GM19193 (cell line): ENCODE results near the gene SAMD9L.

ENCODE experiments used
- POLR2A ChIP-seq: IDR thresholded peaks from 4 replicates; pipeline ENCODE4 v1.6.1; 2011; ENCODE audit not compliant: insufficient read depth, insufficient read length; ENCODE audit errors: extremely low read depth

Gene SAMD9L

GRCh38 chr7:93148144-93148543, at the start of gene SAMD9L:
Gene SAMD9L, minus strand, starts transcription at chr7:93148385. Its CDS starts 12,414 bp downstream, at chr7:93135971.
- TF ChIP-seq POLR2A, result no peak

- TF ChIP-seq POLR2A, result no peak
Measured at GRCh38 chr7:93196336-93196735, 48.2 kb upstream of the SAMD9L start.

- TF ChIP-seq POLR2A, result no peak
Measured at GRCh38 chr7:93194386-93194785, 46.2 kb upstream of the SAMD9L start.

GRCh38 chr7:93188870-93189634, 40.9 kb upstream of the SAMD9L start:
- no peak for TF ChIP-seq POLR2A

GRCh38 chr7:93185303-93186027, 37.3 kb upstream of the SAMD9L start:
- no peak for TF ChIP-seq POLR2A

GRCh38 chr7:93179173-93179572, 31.0 kb upstream of the SAMD9L start:
- TF ChIP-seq POLR2A, result no peak

DNA sequence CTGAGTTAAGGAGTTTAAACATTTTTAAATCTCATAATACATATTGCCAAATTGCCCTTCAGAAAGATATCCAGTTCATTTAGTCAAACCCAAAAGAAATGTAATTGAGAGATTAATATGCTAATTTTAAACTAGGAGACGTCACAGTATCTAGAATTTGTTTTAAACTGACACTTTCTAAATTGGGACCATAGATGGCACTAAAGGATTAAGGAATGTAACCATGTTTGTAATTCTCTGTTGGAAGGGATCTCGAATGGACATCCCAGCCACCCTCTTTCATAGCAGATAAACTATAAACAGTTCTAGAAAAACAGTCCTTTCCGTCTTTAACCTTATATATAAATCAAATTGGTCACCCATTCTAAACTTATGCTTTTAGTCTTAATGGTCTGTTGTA, 30.0 kb upstream of the SAMD9L start:
- no peak for TF ChIP-seq POLR2A

GRCh38 chr7:93176992-93177580, 28.9 kb upstream of the SAMD9L start:
- TF ChIP-seq POLR2A, result no peak

DNA sequence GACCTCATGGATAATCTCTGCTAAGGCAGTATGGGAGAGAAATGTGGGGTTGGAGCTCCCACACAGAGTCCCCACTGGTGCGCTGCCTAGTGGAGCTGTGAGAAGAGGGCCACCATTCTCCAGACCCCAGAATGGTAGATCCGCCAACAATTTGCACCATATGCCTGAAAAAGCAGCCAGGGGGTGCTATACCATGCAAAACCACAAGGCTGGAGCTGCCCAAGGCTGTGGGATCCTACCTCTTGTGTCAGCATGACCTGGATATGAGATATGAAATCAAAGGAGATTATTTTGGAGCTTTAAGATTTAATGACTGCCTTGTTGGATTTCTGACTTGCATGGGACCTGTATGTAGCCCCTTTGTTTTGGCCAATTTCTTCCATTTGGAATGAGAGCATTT, 27.0 kb upstream of the SAMD9L start:
- no peak for TF ChIP-seq POLR2A

- TF ChIP-seq POLR2A, result no peak
Measured at GRCh38 chr7:93172683-93173082, 24.5 kb upstream of the SAMD9L start.

DNA sequence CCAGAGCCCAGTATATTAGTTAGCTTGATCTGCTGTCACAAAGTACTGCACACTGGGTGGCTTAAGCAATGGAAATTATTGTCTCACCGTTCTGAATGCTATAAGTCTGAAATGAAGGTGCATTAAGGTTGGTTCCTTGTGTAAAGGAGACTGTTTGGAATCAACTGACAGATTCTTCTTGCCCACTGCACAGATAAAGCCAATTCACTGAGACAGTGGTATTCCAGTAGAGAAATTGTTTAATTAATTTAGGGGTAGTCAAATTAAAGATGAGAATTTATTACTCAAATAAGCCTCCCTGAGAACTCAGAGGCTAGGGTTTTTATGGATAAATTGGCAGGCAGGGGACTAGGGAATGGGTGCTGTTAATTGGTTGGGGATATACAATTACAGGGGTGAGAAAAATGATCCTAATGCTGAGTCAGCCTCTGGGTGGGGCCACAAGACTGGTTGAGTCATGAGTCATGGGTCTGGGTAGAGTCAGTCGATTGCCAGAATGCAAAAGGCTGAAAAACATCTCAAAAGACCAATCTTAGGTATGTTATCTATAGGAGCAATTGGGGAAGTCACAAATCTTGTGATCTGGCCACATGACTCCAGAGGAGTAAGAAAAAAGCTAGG, 23.5 kb upstream of the SAMD9L start:
- no peak for TF ChIP-seq POLR2A

- no peak for TF ChIP-seq POLR2A
Measured at GRCh38 chr7:93165447-93165846, 17.3 kb upstream of the SAMD9L start.

GRCh38 chr7:93164766-93165165, 16.6 kb upstream of the SAMD9L start:
- TF ChIP-seq POLR2A, result no peak

DNA sequence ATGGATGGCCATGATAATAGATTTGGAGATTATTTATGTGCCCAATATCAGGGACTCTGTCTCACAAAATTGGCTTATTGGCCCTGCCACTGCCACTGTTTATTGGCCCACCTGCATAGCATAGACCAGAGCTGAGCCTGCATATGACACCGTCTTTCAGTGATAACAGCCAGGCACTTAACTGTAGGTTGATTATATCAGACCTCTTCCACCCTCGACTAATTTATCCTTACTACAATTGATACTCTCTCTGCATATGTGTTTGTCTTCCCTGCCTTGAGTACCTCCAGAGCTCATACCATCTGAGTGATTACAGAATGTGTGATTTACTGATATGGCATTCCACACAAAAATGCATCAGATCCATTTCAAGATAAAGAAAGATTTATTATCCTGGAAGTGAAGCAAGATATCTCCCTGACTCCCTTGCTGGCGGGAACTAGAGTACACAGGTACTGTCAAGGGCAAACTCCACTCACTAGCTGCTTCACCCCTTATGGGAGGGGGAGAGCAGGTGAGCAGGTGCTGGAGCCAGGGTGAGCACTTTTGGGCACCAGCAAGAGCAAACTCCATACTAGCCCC, 13.1 kb upstream of the SAMD9L start:
- no peak for TF ChIP-seq POLR2A

DNA sequence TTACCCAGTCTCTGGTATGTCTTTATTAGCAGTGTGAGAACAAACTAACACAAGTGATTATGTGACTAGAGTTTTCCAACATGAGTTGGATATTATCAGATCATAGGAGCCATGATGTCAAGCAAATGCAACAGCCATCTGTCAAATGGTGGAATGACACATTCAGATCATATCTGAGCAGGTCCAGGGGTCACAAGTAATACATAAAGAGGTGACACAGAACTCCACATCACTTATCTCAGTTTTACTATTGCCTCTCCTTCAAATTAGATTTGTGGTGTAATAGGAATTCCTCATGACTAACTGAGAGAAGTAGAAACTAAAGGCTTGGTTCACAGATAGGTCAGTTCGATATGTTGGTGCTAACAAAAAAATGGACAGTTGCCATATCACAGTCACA, 12.2 kb upstream of the SAMD9L start:
- no peak for TF ChIP-seq POLR2A
